GM19468 (cell line): ENCODE results near the gene PDX1.

Experiments
- ATAC-seq: cut with Tn5 transposase; IDR thresholded peaks from one replicate; pipeline ENCODE4 v1.9.1; 2021; ENCODE audit warnings: mild to moderate bottlenecking, moderate library complexity, moderate number of reproducible peaks; ENCODE audit not compliant: unreplicated experiment; ENCODE audit errors: extremely low read depth

Gene PDX1

GRCh38 chr13:27919934-27920676, at the start of gene PDX1:
PDX1 (plus strand) TSS chr13:27920000; CDS start chr13:27920139, 139 bp downstream.
- ATAC-seq, result no peak

GRCh38 chr13:27878274-27878673, 41.5 kb upstream of the PDX1 start:
- ATAC-seq, result no peak

GRCh38 chr13:27889471-27889870, 30.3 kb upstream of the PDX1 start:
- no peak for ATAC-seq

- ATAC-seq, result no peak
Observed at GRCh38 chr13:27896726-27897125, 23.1 kb upstream of the PDX1 start.

- ATAC-seq, result no peak
Observed at GRCh38 chr13:27904719-27905118, 15.1 kb upstream of the PDX1 start.

GRCh38 chr13:27905650-27906049, 14.2 kb upstream of the PDX1 start:
- no peak for ATAC-seq

- no peak for ATAC-seq
Observed at GRCh38 chr13:27907121-27907787, 12.5 kb upstream of the PDX1 start.

- no peak for ATAC-seq
Observed at GRCh38 chr13:27909378-27909777, 10.4 kb upstream of the PDX1 start.

GRCh38 chr13:27911521-27911920, 8.3 kb upstream of the PDX1 start:
- ATAC-seq, result no peak

GRCh38 chr13:27913160-27913559, 6.6 kb upstream of the PDX1 start:
- no peak for ATAC-seq

GRCh38 chr13:27915301-27916207, 4.2 kb upstream of the PDX1 start:
- ATAC-seq, result no peak

- no peak for ATAC-seq
Observed at GRCh38 chr13:27917121-27917947, 2.5 kb upstream of the PDX1 start.

- ATAC-seq, result no peak
Observed at GRCh38 chr13:27918041-27918917, 1.5 kb upstream of the PDX1 start.

GRCh38 chr13:27918918-27919658, 712 bp upstream of the PDX1 start:
- no peak for ATAC-seq

GRCh38 chr13:27919659-27919933, 204 bp upstream of the PDX1 start:
- ATAC-seq, result no peak

GRCh38 chr13:27920677-27921420, 1.0 kb downstream of the PDX1 start:
- no peak for ATAC-seq

GRCh38 chr13:27921421-27921960, 1.7 kb downstream of the PDX1 start:
- ATAC-seq, result no peak
